Left hindlimb (tissue), 1 donor: ENCODE data around the gene NCOA3.
"Not testable (repeated sequence)": the region's sequence is repeated elsewhere in the genome, so short reads cannot be mapped to it uniquely, and the experiment has no call there.

ENCODE experiments used
- DNase-seq: peaks from one replicate; pipeline ENCODE4 v3.0.0-alpha.2; 2018

The NCOA3 gene

DNA sequence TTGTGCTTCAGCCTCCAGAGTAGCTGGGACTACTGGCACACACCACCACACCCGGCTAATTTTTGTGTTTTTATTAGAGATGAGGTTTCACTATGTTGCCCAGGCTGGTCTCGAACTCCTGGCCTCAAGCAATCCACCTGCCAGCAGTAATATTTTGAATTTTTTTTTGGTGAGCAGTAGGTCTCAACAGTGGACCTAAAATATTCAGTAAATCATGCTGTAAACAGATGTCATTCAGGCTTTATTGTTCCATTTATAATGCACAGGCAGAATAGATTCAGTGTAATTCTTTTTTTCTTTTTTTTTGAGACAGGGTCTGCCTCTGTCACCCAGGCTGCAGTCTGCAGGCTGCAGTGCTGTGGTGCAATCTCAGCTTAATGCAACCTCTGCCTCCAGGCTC, 69.7 kb downstream of the NCOA3 start:
- no peak for DNase-seq

DNA sequence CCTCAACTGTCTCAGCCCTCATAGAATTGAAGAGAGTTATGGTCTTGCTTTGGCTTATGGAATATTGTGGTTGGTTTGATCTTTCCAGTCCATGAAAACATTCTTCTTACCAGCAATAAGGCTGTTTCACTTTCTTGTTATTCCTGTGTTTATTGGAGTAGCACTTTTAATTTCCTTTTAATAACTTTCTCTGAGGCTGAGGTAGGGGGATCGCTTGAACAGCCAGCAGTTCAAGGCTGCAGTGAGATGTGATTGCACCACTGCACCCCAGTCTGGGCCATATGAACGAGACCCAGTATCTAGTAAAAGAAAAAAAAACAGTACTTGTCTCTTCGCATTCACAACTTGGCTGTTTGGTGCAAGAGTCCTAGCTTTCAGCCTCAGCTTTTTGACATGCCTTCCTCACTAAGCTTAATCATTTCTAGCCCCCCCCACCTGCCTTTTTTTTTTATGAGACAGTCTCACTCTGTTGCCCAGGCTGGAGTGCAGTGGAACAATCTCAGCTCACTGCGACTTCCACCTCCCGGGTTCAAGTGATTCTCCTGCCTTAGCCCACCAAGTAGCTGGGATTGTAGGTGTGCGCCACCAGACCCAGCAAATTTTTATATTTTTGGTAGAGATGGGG, 70.5 kb downstream of the NCOA3 start:
- DNase-seq, result no peak

DNA sequence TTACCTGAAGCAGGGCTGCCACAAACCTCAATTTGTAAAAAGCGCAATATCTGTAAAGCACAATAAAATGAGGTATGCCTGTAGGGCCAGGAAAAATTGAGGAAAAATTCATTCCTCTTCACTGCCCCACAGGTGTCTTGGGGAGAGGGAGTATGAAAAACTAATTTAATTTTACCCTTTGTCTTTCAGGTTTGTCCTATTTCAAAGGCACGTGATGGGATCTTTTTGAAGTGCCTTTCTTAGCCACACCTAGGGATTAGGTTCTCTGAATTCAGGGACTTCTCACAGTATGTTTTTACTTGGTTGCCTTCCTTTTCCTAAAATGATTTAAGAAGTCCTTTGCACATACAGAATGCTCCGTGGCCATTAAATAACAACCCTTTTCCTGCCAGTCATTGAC, 71.9 kb downstream of the NCOA3 start:
- no peak for DNase-seq

DNA sequence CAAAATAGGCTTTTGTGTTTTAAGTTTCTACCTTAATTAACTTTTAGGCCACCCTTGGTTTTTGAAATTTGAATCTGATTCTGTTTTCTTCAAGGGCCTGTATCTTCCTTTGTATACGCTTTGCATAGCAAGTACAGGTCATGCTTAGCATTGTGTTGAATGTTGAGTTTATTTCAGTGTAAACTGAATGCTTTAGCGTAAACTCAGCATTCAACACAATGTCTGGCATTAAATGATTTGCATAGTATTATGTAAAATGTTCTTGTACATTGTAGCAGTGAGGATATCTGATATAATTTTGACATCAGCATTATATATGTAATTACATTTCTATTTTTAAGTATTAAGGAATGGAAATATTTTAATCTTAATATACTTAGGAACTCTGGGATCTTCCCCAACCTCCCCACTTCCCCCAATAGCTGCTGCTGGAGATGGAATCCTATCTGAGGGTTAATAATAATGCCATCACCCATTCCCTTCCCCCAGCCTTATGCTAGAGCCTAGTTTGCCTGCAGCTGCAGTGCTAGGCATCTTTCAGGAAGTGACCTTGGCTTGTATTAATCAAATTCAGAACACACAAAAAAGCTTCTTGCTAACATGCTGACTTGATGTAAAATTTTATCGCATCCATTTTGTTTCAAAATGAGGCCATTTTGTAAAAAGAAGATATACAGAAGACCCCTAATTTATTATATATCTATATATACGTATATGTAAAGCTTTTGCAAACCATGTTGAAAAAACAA, 73.1 kb downstream of the NCOA3 start:
- no peak for DNase-seq

- DNase-seq, result peak; percentile 88
Measured at GRCh38 chr20:47576516-47577033, 74.9 kb downstream of the NCOA3 start.

GRCh38 chr20:47577314-47577713, 75.6 kb downstream of the NCOA3 start:
- no peak for DNase-seq

DNA sequence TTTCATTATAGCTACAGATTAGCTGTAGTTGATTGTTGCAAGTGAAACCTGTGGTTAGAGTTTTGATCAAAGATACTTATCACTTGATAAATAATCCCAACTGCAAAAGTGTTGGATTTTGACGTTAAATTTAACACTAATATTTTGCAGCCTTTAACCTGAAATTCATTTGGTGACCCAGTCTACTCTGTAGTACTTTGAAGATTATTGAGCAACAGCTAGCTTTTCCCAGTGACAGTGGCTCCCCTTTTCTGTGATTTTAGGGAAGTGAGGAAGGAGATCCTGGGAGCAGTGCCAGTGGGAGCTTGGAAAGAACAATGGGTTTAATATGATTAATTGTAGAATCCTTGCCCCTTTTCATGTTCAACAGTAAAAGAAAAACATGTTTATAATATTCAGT, 76.9 kb downstream of the NCOA3 start:
- DNase-seq, result no peak

DNA sequence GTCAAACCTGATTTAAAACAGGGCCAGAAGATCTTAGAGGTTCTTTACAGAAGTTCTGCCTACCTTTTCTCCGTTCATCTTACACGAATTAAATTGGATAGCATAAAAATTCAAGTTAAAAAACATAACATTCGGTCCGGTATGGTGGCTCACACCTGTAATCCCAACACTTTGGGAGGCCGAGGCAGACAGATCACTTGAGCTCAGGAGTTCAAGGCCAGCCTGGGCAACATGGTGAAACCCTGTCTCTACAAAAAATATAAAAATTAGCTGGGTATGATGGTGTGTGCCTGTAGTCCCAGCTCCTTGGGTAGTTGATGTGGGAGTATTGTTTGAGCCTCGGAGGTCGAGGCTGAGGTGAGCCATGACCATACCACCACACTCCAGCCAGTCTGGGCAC, 79.0 kb downstream of the NCOA3 start:
- not testable (repeated sequence) for DNase-seq

GRCh38 chr20:47581090-47581489, 79.4 kb downstream of the NCOA3 start:
- DNase-seq, result no peak

- no peak for DNase-seq
Measured at GRCh38 chr20:47583551-47583950, 81.9 kb downstream of the NCOA3 start.

DNA sequence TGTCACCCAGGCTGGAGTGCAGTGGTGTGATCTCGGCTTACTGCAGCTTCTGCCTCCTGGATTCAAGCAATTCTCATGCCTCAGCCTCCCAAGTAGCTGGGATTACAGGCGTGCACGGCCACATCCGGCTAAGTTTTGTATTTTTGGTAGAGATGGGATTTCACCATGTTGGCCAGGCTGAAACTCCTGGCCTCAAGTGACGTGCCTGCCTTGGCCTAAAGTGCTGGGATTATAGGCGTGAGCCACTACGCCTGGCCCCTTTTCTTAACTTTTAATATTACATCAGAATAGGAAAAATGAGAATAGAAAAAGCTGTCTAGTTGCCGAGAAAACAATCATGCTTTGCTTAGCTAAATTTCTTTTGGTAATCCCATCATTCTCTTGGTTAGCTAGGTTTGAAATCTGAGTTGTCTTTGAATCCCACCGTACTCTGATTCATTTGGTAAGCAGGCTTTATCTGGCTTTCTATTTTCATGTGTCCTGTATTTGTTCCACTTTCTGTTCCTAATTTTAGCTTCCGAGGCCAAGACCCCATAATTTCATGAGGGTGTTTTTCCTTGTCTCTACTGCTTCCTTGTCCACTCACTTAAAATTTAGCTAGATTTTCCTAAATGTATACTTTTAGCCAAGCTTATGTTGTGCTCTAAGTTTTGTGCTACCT, 83.5 kb downstream of the NCOA3 start:
- no peak for DNase-seq

DNA sequence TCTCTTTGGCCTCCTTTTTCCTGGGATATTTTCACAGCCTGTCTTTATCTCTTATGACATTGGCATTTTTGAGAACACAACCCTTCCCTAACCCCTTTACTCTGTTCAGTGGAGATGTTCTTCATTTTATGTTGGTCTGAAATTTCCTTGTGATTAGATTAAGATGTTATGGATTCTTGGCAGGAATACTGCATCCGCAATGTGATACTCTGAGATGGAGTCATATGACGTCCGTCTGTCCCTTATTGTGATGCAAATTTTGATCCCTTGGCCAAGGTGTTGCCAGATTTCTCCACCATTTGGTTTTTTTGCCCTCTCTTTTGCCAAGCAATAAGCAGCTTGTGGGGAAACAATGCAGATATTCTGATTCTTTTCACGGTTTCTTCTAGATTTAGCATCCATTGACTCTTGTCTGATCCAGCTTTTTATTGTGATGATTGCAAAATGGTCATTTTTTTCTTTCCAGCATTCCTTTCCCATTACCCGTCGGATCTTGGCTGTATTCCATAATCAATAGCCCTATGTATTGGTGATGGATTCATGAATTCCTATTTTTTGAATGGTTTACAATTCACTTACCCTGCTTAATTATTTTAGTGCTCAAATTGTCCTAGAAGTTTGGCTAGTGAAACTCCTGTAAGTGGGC, 85.1 kb downstream of the NCOA3 start:
- no peak for DNase-seq

DNA sequence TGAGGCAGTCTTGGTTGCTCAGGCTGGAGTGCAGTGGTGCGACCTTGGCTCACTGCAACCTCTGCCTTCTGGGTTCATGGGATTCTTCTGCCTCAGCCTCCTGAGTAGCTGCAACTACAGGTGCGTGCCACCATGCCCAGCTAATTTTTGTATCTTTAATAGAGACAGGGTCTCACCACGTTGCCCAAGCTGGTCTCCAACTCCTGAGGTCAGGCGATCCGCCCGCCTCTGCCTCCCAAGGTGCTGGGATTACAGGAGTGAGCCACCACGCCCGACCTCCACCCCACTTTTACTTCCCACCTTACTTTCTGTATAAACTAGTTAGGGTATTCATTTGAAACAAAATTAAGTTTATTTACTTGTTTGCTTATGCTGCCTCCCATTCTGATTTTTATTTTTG, 86.5 kb downstream of the NCOA3 start:
- no peak for DNase-seq

DNA sequence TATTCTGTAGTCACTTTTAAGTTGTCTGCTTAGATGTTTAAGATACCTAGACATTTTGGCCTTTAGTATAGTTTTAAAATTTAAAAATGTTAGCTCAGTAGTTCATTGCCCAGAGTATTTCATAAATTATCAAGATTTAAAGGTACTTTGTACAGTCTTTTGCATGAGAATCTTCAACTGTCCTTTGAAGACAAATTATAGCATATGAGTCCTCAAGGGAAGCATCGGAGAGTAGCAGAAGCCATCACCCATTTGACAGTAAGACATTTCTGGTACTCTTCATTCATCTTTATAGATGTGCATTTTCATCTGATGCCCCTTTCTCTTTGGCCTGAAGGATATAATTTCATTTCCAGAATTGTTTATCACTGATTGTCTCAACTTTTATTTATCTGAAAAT, 89.5 kb downstream of the NCOA3 start:
- no peak for DNase-seq

DNA sequence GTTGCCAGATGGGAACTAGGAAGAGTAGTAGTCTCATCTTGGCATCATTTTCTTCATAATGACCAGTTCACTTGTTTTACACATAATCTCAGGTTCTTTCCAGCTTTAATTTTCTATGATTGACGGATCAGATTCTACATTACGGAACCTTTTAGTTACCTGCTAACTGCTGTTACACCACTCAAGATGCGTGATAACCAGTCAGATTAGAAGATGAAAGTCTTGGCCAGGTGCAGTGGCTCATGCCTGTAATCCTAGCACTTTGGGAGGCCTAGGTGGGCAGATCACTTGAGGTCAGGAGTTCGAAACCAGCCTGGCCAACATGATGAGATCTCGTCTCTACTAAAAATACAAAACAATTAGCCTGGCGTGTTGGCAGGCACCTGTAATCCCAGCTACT, 92.5 kb downstream of the NCOA3 start:
- DNase-seq, result no peak

DNA sequence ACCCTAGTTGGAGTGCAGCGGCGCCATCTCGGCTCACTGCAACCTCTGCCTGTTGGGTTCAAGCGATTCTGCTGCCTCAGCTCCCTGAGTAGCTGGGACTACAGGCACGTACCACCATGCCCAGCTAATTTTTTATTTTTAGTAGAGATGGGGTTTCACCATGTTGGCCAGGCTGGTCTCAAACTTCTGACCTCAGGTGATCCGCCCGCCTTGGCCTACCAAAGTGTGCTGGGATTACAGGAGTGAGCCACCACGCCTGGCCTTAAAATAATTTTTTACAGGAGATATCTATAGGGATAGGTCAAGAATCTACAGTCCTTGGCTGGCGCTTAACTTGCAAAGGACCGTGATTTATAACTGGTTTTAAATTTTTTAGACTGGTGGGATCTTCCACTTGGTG, 93.5 kb downstream of the NCOA3 start:
- DNase-seq, result not testable (repeated sequence)

- DNase-seq, result no peak
Measured at GRCh38 chr20:47596003-47596571, 94.4 kb downstream of the NCOA3 start.

GRCh38 chr20:47597090-47597489, 95.4 kb downstream of the NCOA3 start:
- DNase-seq, result no peak

DNA sequence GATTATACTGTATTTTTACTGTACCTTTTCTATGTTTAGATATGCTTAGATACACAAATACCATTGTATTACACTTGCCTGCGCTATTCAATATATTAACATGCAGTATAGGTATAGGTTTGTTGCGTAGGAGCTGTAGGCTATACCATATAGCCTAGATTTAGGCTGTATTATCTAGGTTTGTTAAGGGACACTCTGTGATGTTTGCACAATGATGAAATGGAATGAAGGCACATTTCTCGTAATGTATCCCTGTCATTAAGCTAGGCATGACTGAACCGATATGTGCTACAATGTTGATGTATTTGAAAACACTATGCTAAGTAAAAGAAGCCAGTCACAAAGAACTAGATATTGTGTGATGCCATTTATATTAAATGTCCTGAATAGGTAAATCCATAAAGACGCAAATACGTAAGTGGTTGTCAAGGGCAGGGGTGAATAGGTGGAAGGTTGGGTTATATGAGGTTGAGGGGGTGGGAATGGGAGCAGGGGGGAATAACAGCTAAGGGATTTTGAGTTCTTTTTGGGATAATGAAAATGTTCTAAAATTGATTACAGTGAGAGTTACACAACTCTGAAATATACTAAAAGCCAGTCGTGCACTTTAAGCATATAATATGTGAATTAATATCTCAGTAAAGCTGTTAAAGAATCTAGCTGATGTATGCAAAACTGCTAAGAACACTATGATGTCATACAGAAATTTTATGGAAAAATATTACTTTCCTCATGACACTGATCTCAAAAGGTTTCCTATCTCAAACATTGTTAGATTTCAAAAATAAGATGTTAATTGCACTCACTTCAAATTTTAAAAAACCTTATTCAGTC, 97.4 kb downstream of the NCOA3 start:
- no peak for DNase-seq

DNA sequence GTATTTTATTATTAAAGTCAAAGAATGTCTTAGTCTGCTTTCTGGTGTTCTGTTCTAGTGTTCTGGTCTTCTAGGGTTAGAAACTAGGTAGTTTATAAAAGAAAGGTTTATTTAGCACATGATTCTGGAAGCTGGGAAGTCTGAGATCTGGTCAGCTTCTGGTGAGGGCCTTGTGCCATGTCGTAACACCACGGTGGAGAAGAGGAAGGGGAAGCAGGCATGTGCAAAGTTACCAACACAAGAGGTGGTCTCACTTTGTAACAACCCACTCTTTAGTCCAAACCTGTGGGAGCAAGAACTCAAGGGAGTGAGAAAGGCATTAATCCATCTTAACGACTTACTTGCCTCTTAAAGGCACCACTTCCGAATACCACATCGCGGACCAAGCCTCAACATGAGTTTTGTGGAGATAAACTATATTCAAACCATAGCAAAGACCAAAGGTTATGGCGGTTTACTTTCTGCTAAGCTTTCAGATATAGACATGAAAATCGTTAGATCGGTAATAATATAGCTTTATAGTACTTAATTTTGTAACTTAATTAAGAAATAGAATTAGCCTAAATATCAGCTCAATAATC, 99.4 kb downstream of the NCOA3 start:
- no peak for DNase-seq

DNA sequence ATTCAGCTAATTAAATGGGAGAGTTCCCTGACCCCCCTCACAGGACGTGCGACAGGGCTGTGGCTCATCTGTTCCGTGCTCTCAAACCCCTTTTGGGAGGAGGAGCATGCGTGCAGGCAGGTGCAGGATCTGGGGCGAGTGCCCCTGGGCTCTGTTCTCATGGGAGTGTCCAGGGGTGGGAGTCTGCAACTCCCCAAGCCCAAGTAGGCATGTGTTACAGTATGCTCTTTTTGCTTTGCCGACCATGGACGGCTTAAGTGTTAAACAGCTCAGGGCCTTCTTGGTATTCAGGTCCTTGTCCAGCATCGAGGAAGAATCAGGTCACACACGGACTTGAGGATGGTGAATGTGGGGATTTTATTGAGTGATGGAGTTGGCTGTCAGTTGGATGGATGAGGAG, 101.6 kb downstream of the NCOA3 start:
- DNase-seq, result no peak
